Effector CD8-positive, alpha-beta T cell (primary cell): ENCODE data around the gene SIAE.

Experiments used
- DNase-seq: peaks from one replicate; lab custom pipeline; 2025; lab: John Stamatoyannopoulos, UW

SIAE gene

GRCh38 chr11:124667601-124668000 lies 5.9 kb downstream of the SIAE start:
- no peak for DNase-seq

DNA sequence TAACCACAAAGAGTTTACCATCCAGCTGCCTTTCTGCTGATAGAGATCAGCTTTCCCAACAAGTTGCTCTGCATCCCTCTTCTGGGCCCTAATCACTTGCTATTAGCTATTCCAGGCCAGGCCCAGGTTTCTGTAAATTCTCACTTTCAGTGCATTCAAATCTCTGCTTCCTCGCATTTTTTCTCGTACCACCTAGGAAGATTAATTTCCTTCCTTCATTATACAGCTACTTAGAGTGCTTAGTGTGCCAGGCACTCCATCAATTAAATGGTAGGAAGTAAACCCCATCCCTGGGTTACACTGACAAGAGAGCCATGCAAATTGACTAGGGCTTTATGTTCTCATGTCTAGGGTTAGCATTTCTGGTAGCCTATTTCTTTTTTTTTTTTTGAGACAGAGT lies 9.7 kb downstream of the SIAE start:
- no peak for DNase-seq

- DNase-seq, result no peak
Observed at GRCh38 chr11:124662106-124662505, 11.4 kb downstream of the SIAE start.

DNA sequence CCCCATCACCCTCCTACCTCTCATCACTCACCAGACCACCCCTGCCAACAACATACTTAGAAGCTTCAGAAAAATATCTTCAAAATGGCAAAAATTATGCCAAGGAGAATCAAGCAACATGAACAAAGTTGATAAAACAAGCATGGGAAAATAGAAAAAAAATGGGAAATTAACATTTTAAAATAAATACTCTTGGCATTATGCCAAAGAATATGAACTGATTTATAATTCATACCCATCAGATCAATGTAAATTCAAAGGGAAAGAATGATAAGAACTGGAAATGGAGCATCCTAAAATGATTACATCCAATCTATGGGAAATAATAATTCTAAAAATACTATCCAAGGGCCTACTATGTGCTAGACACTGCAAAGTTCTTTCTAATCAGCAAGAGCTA lies 12.0 kb downstream of the SIAE start:
- no peak for DNase-seq

GRCh38 chr11:124658986-124659385 lies 14.6 kb downstream of the SIAE start:
- no peak for DNase-seq

DNA sequence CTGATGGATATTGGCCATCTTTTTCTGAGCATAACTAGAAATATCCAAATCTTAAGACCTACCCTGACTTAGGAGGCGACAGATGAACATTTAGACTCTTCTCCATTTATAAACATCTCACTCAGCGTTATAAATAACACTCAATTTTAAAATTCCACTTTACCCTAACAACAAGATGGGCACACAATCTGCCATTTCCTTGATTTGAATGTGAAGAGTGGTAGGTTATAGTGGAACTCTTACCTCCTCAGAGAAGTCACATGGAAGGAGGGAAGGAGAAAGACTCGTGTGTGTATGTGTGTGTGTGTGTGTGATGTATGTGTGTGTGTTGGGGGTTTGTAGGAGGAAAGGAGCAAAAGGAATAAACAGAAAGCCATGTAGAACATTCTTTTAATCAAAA lies 15.0 kb downstream of the SIAE start:
- DNase-seq, result no peak

GRCh38 chr11:124657904-124658303 lies 15.6 kb downstream of the SIAE start:
- no peak for DNase-seq

- no peak for DNase-seq
Observed at GRCh38 chr11:124656774-124657630, 16.5 kb downstream of the SIAE start.

DNA sequence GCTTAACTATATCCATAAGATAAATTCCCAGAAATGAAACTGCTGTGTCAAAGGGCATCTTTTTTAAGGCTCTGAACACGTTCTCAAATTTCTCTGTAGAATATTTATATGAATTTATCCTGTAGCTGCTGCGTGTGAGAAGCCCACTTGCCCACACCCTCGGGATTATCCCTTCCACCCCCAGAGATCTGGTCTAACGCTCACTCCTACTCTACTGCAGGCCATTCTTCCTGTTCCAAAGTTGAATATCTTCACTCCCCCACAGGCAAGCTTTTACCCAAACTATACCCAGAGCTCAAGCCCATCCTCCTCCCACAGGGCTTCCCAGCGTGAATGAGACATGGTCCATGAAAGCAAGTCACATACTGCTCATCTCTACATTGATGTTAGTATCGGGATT lies 24.9 kb downstream of the SIAE start:
- DNase-seq, result no peak

- no peak for DNase-seq
Observed at GRCh38 chr11:124646148-124646547, 27.4 kb downstream of the SIAE start.

- DNase-seq, result no peak
Observed at GRCh38 chr11:124644426-124645280, 28.9 kb downstream of the SIAE start.

- DNase-seq, result no peak
Observed at GRCh38 chr11:124643605-124644425, 29.7 kb downstream of the SIAE start.

DNA sequence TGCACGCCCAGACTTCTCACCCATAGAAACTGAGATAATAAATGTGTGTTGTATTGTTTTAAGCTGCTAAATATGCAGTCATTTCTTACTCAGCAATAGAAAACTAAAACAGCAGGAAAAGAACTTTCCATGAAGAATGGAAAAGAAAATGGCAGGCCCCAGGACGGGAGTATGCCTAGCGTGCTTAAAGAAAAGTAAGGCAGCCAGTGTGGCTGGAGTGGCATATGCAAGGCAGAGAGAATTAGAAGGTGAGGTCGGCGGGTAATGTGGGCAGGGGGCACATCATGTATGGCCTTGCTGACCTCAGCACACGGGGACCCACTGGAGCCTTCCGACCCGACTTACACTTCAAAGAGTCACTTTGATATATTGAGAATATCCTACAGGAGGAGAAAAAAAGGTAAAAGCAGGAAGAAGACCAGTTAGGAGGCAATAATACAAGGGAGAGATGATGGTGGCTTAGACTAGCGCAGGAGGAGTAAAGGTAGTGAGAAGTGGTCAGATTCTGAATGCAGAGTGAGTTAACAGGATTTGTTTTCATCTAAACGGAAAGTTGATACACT lies 30.4 kb downstream of the SIAE start:
- no peak for DNase-seq

GRCh38 chr11:124642628-124643027 lies 30.9 kb downstream of the SIAE start:
- no peak for DNase-seq

- DNase-seq, result no peak
Observed at GRCh38 chr11:124640666-124641065, 32.9 kb downstream of the SIAE start.

- DNase-seq, result no peak
Observed at GRCh38 chr11:124639186-124639585, 34.4 kb downstream of the SIAE start.

- DNase-seq, result no peak
Observed at GRCh38 chr11:124638500-124638899, 35.0 kb downstream of the SIAE start.

GRCh38 chr11:124635932-124636331 lies 37.6 kb downstream of the SIAE start:
- no peak for DNase-seq

DNA sequence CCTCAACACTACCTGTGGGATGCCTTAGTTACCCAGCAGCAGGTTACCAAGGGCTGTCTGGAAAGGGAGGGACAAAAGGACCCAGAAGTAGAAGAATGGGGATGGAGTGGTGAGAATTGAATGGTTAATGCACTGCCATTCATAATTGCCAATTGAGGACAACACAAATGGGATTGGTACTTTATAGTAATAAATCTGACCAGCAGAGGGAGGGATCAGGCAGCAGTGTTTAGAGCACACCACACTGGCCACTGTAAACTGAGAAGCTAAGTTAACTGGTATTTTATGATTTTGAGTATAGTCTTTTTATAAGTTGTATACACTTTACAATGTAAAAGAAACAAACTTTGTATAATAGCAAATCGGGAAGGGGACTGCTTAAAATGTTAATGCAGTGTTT lies 40.2 kb downstream of the SIAE start:
- no peak for DNase-seq

GRCh38 chr11:124629961-124630360 lies 43.6 kb downstream of the SIAE start:
- DNase-seq, result no peak

- no peak for DNase-seq
Observed at GRCh38 chr11:124627546-124627945, 46.0 kb downstream of the SIAE start.
